K562 (cell line): ENCODE measurements around the gene BIRC3. TPM values are rescaled to one million over a fixed set of nuclear protein-coding genes. Genes with fewer than 3 reads are reported as not detected.

Source experiments
- ATAC-seq: fragments of 200-7000 bp; cut with Tn5 transposase; 3 replicates; pipeline ENCODE4 v1.9.1; 2020; ENCODE audit warnings: moderate library complexity
- BruUV-seq: library from RNA; stranded (reverse); fragments of 400-500 nt; replicated peaks from 2 replicates; lab custom pipeline; 2021; lab: Mats Ljungman, UMichigan
- CTCF ChIA-PET: fragments of 300-600 bp; formaldehyde crosslinking; extraction: SDS; loops from one replicate; lab custom pipeline; 2021; ENCODE audit warnings: low intra/inter-chr PET ratio; lab: Yijun Ruan, JAX
- POLR2A ChIA-PET: fragments of 300-600, 350-650 bp; sonication (Branson Sonifier 250); formaldehyde crosslinking; extraction: SDS; loops from one replicate; lab custom pipeline; 2021; ENCODE audit warnings: antibody characterized with exemption, inconsistent platforms; lab: Yijun Ruan, JAX
- DNase-seq, 4 experiments: peaks; one replicate each; pipeline versions ENCODE4 v3.0.0 to v3.0.0-alpha.2; 2011 to 2018; ENCODE audit warnings: low spot score in 3 of 4, mixed read lengths in 3 of 4; ENCODE audit errors: extremely low read depth in 1 of 4
- FAIRE-seq: peaks from 2 replicates; lab custom pipeline; 2011; peaks lifted over from hg19 to GRCh38; lab: Jason Lieb, UNC
- H2AFZ ChIP-seq: 2 replicates; pipeline ENCODE4 v1.6.0; 2011; ENCODE audit warnings: low read depth, low read length, control low read depth, inconsistent platforms
- H3K27ac ChIP-seq: fragments of 200-600 bp; 3 replicates; pipeline ENCODE4 v1.8.0; 2011; ENCODE audit warnings: low read depth, mild to moderate bottlenecking, control low read depth, inconsistent platforms, low read length, moderate library complexity, mixed read lengths; ENCODE audit errors: extremely low read depth
- H3K27me3 ChIP-seq, 2 experiments: fragments of 300-600 bp in 1 of 2; 2 replicates in 1 of 2; 3 replicates in 1 of 2; pipeline versions ENCODE4 v1.6.0 to v1.8.0; 2011; ENCODE audit warnings: inconsistent platforms in 2 of 2, low read length in 2 of 2, mild to moderate bottlenecking in 1 of 2, mixed read lengths in 1 of 2, moderate library complexity in 1 of 2; ENCODE audit not compliant: control insufficient read depth in 2 of 2, insufficient read depth in 2 of 2
- H3K36me3 ChIP-seq: fragments of 300-600 bp; 3 replicates; pipeline ENCODE4 v1.8.0; 2011; ENCODE audit warnings: mild to moderate bottlenecking, low read length, inconsistent platforms; ENCODE audit not compliant: control insufficient read depth, insufficient read depth
- H3K4me1 ChIP-seq, 2 experiments: fragments of 200-600 bp in 1 of 2; replicated peaks in 1 of 2; 2 replicates in 1 of 2; 3 replicates in 1 of 2; pipeline versions ENCODE4 v1.5.1 to v1.8.0; 2011; ENCODE audit warnings: inconsistent platforms in 2 of 2, low read length in 2 of 2, mild to moderate bottlenecking in 1 of 2, mixed read lengths in 1 of 2, moderate library complexity in 1 of 2; ENCODE audit not compliant: control insufficient read depth in 2 of 2, insufficient read depth in 2 of 2
- H3K4me2 ChIP-seq: 2 replicates; pipeline ENCODE4 v1.6.1; 2011; ENCODE audit warnings: low read length, control low read depth, inconsistent platforms, mixed read lengths; ENCODE audit not compliant: insufficient read depth
- H3K4me3 ChIP-seq: fragments of 200-600 bp; sonication (generic), shearing (Covaris generic); 2 replicates; pipeline ENCODE4 v1.5.1; 2016; ENCODE audit warnings: control low read depth, inconsistent platforms
- H3K79me2 ChIP-seq: fragments of 200-600 bp; 3 replicates; pipeline ENCODE4 v1.8.0; 2011; ENCODE audit warnings: low read length, inconsistent platforms; ENCODE audit not compliant: control insufficient read depth, insufficient read depth
- H3K9ac ChIP-seq, 2 experiments: 2 replicates each; pipeline versions ENCODE4 v1.6.0 to v1.6.1; 2011; ENCODE audit warnings: low read depth in 2 of 2, low read length in 2 of 2, control low read depth in 1 of 2, inconsistent platforms in 1 of 2, mild to moderate bottlenecking in 1 of 2, mixed read lengths in 1 of 2; ENCODE audit not compliant: insufficient read depth in 1 of 2
- H3K9me1 ChIP-seq: one replicate; pipeline ENCODE4 v1.6.0; 2011; ENCODE audit warnings: inconsistent platforms, mild to moderate bottlenecking, low read length, moderate library complexity; ENCODE audit not compliant: control insufficient read depth, insufficient read depth
- H3K9me3 ChIP-seq: replicated peaks from 2 replicates; pipeline ENCODE4 v1.5.1; 2011; ENCODE audit warnings: low read depth, low read length, inconsistent platforms; ENCODE audit not compliant: control insufficient read depth, insufficient read depth
- H4K20me1 ChIP-seq: replicated peaks from 2 replicates; pipeline ENCODE4 v1.6.1; 2011; ENCODE audit warnings: low read length, inconsistent platforms, mixed read lengths; ENCODE audit not compliant: control insufficient read depth, insufficient read depth
- ATF6 ChIP-seq: sonication (generic); formaldehyde crosslinking; IDR thresholded peaks from 2 replicates; pipeline ENCODE4 v1.4.0; 2020; ENCODE audit warnings: mild to moderate bottlenecking, missing genetic modification reagents
- C11orf30 ChIP-seq: fragments of 450-650 bp; IDR thresholded peaks from 2 replicates; pipeline ENCODE4 v1.6.1; 2016; ENCODE audit warnings: low read depth, mild to moderate bottlenecking
- MAFF ChIP-seq: IDR thresholded peaks from 2 replicates; pipeline ENCODE4 v1.6.1; 2012; ENCODE audit warnings: low read length, improper control_type of control experiment
- MAFG ChIP-seq: fragments of 450-650 bp; conservative IDR thresholded peaks from 2 replicates; pipeline ENCODE4 v1.6.1; 2016; ENCODE audit warnings: missing genetic modification characterization, missing compliant biosample characterization
- MAFK ChIP-seq: IDR thresholded peaks from 2 replicates; pipeline ENCODE4 v1.6.1; 2011; ENCODE audit warnings: low read length, improper control_type of control experiment
- SIX5 ChIP-seq, 2 experiments: IDR thresholded peaks; 2 replicates each; pipeline ENCODE4 v1.6.1; 2011; ENCODE audit warnings: low read length in 2 of 2, borderline replicate concordance in 1 of 2, low read depth in 1 of 2, mild to moderate bottlenecking in 1 of 2, moderate library complexity in 1 of 2; ENCODE audit not compliant: insufficient read depth in 1 of 2
- ZNF316 ChIP-seq: fragments of 450-650 bp; IDR thresholded peaks from 2 replicates; pipeline ENCODE4 v1.6.1; 2016
- WGBS: fragments of 100-300 bp; shearing (Covaris generic); methylation state at CpG from one replicate; pipeline ENCODE4 v1.1.6; 2016; ENCODE audit warnings: low coverage, mixed read lengths; ENCODE audit not compliant: insufficient coverage; ENCODE audit errors: missing lambda C conversion rate; 5-methylcytosine and 5-hydroxymethylcytosine counted together
- in situ Hi-C: fragments of 300-500 bp; cut with MboI; formaldehyde crosslinking; loops from 4 replicates; pipeline ENCODE4 v1.15.0; 2018; ENCODE audit warnings: inconsistent platforms, mixed read lengths
- intact Hi-C: fragments of 100-400 bp; cut with micrococcal nuclease; formaldehyde crosslinking; loops from 2 replicates; pipeline ENCODE4 v1.14.2; 2022
- polyA plus RNA-seq, 8 experiments: library from polyadenylated mRNA; depleted of rRNA in 4 of 8; stranded (reverse) in 5 of 8; unstranded in 3 of 8; fragments of >200 nt; fragmentation: Nextera tagmentation in 2 of 8; fragmentation: Illumina TruSeq in 1 of 8; extraction: Ambion mirVana in 2 of 8; extraction: Trizol in 1 of 8; gene quantifications; 2 replicates each; pipeline versions ENCODE4 v1.2.1 to v1.2.3, GENCODE V29; 2011 to 2014; ENCODE audit warnings: inconsistent platforms in 1 of 8, missing spikeins in 1 of 8
- total RNA-seq, 7 experiments: library from RNA; depleted of rRNA in 6 of 7; stranded (reverse); fragments of >200 nt in 6 of 7; fragmentation: Illumina TruSeq in 2 of 7; extraction: Trizol in 2 of 7; gene quantifications; 2 replicates each; pipeline versions ENCODE4 v1.2.1 to v1.2.3, GENCODE V29; 2011 to 2021; ENCODE audit warnings: low replicate concordance in 1 of 7

Gene BIRC3
- total and polyA plus RNA-seq, 9 of the 15 experiments (the other 6 are each of a cell fraction or from before 2014, with no cell fraction given): 0.08 to 0.42 (median 0.18) TPM

DNA sequence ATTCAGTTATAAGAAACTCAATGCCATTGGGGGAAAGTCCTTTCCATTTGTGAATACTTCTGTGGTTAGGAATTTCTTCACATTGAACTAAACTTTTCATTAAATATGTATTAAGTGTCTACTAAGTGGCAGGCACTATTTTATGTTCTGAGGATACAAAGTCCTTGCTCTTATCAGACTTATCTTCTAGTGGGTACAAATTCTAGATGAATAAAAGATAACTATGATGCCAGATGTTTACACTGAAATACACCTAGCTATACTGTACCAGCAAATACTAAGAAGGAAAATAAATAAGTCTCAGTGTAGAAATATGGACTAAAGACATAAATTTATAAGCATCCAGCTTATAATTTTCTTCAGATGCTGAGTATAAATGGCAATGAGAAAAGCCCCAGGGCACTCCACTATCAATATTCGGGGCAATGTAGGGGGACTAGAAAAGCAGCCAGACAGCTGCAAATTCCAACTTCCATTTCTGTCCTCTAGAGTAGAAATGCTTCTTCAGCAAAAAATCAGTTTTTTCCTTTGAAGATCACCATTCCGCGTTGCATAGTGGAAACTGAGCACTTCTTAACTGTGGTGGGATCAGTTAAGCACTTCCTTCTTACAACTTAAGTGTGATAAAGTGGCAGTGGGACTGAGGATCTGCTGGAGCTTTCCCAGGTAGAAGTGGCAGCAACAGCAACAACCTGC, 11.8 kb upstream of the BIRC3 start:
- no TSS peak for BruUV-seq
- no peaks in the 10 kb centered on the region; a peak in 1 of 5 replicates for H3K27me3 ChIP-seq
- no peak overlapping the region for H3K27ac ChIP-seq
- H3K4me2 ChIP-seq: no peak overlapping the region
- H3K36me3 ChIP-seq: no peaks in the 10 kb centered on the region
- no peak for ATAC-seq
- CTCF ChIA-PET: no interaction called here
- H3K9me1 ChIP-seq: no peaks in the 10 kb centered on the region
- no peak overlapping the region for H3K9ac ChIP-seq
- in situ Hi-C loops: no loop called here
- intact Hi-C loops: no loop called here
- peak; percentile 64 for TF ChIP-seq MAFF
- TF ChIP-seq SIX5 (IDR thresholded peaks at IDR 0.05; ENCODE audit: borderline replicate concordance in 1 of 2, insufficient read depth in 1 of 2, low read depth in 1 of 2, low read length in 2 of 2): no peak
- peak; percentile 55 for TF ChIP-seq MAFK
- peak; percentile 74 for TF ChIP-seq C11orf30
- TF ChIP-seq MAFG: peak; percentile 71
- TF ChIP-seq ATF6 (CRISPR knock-in tag): no peak
- TF ChIP-seq ZNF316: peak; percentile 79
- TF ChIP-seq, all 486 proteins: peak for 5
- Histone ChIP-seq H4K20me1 (no peaks in the 10 kb centered on the region), H3K4me1 (peaks cover 0 to 16% of the 10 kb centered on the region in 2 experiments; a peak in 1 of 5 replicates), H3K4me3 (no peak overlapping the region), H3K79me2 (no peaks in the 10 kb centered on the region), H2AFZ (0 out of 2 replicates have a peak overlapping the region, but pooled peaks have one; percentile 31), H3K9me3 (no peaks in the 10 kb centered on the region)
- FAIRE-seq (no peak), DNase-seq (no peak)
- 0% methylated on average over 3 of the region's 3 CpGs for WGBS
- POLR2A ChIA-PET: interaction anchor here (0.6 kb wide), 1 partner anchor 158 kb away, joined by 4 read pairs; no protein-coding TSS in a partner anchor
